Measurements from ENCODE around the gene LRMDA. TPM values are rescaled to one million over a fixed set of nuclear protein-coding genes. Genes with fewer than 3 reads are reported as not detected.
"Not testable (repeated sequence)": the region's sequence is repeated elsewhere in the genome, so short reads cannot be mapped to it uniquely, and the experiment has no call there.

Gene LRMDA
- total RNA-seq, 3 donors from 2014 or later, result 9.4 to 14.9 (median 10.3) TPM

- H3K36me3 ChIP-seq (ENCODE audit: low read depth), result no peaks in the 10 kb centered on the region
- peak in 1 of 3 donors; percentile 68 for DNase-seq
- intact Hi-C loops (cut with DNase I, micrococcal nuclease), result no loop called here
- no peak overlapping the region for H3K4me3 ChIP-seq
- peak; percentile 76 for ATAC-seq
- no peaks in the 10 kb centered on the region for H3K4me1 ChIP-seq (ENCODE audit: low read depth)
- TF ChIP-seq, protein P1, sequence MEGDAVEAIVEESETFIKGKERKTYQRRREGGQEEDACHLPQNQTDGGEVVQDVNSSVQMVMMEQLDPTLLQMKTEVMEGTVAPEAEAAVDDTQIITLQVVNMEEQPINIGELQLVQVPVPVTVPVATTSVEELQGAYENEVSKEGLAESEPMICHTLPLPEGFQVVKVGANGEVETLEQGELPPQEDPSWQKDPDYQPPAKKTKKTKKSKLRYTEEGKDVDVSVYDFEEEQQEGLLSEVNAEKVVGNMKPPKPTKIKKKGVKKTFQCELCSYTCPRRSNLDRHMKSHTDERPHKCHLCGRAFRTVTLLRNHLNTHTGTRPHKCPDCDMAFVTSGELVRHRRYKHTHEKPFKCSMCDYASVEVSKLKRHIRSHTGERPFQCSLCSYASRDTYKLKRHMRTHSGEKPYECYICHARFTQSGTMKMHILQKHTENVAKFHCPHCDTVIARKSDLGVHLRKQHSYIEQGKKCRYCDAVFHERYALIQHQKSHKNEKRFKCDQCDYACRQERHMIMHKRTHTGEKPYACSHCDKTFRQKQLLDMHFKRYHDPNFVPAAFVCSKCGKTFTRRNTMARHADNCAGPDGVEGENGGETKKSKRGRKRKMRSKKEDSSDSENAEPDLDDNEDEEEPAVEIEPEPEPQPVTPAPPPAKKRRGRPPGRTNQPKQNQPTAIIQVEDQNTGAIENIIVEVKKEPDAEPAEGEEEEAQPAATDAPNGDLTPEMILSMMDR (IDR thresholded peaks at IDR 0.05), result no peak
- H3K9me3 ChIP-seq, result no peaks in the 10 kb centered on the region
These were observed 331.0 kb downstream of the LRMDA start for GRCh38 chr10:75762431-75762802.

- intact Hi-C loops (cut with DNase I, micrococcal nuclease), result no loop called here
- ATAC-seq (no peak), DNase-seq (no peak)
- no peaks in the 10 kb centered on the region for H3K4me1 ChIP-seq (ENCODE audit: low read depth)
- no peaks in the 10 kb centered on the region for H3K9me3 ChIP-seq
- no peak overlapping the region for H3K4me3 ChIP-seq
- H3K36me3 ChIP-seq (ENCODE audit: low read depth), result no peaks in the 10 kb centered on the region
- TF ChIP-seq, protein P1 (IDR thresholded peaks at IDR 0.05), result no peak
These were observed 332.2 kb downstream of the LRMDA start for GRCh38 chr10:75763652-75764051.

DNA sequence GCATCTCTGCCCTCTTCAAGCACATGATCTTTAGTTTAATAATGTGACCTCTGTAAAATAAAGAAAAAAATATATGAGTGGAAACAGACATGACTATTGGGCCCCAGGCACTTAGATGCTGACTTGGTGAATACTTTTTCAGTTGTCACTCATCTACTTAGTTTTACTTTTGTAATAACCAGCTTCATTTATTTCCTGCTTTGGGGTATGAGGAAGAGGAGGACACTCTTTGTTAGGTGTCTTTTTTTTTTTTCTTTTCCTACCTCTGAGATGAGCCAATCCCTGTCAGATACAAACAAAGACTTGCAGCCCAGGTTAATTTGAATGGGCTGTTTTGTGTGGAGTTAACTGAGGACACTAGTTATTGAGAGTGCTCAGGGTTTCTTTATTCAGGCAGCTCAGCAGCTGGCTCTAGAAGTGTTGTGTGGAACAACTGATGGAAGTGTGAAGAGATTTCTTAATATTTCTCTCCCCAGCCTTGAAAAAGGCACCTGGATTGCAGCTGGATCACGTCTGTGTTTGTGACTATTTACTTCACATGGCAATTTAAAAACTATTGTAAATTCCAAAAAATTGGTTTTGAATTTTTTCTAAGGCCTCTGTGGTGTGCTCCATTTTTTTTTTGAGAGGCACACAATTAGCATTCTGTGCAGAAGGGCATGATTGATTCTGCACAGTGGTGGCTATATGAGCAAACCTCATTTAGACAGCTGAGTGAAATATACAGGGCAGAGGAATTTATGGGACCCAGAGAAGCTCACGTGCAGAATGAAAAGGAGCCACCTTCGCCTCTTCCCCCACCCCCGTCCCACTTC lies 333.8 kb downstream of the LRMDA start:
- Histone ChIP-seq H3K4me1 (ENCODE audit: low read depth) (no peaks in the 10 kb centered on the region), H3K36me3 (ENCODE audit: low read depth) (no peaks in the 10 kb centered on the region), H3K4me3 (no peak overlapping the region), H3K9me3 (no peaks in the 10 kb centered on the region)
- no peak for ATAC-seq
- intact Hi-C loops (cut with DNase I, micrococcal nuclease), result no loop called here
- TF ChIP-seq, protein P1 (IDR thresholded peaks at IDR 0.05), result no peak
- no peak for DNase-seq

DNA sequence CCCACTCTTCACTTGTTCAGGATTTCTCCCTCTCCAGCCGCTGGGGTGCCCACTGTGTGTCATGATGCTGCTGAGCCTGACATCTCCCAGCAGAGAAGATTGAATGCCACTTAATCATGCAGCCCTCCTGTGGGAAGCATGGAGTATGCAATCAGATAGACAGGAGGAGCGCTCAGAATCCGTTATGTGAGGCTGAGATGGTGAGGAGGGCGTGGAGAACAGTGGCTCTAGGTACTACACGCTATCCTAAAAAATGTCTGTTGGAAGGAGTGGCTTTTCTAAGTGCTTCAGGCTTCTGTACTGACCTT lies 334.3 kb downstream of the LRMDA start:
- Histone ChIP-seq H3K9me3 (no peaks in the 10 kb centered on the region), H3K4me3 (no peak overlapping the region), H3K36me3 (ENCODE audit: low read depth) (no peaks in the 10 kb centered on the region), H3K4me1 (ENCODE audit: low read depth) (no peaks in the 10 kb centered on the region)
- ATAC-seq (no peak), DNase-seq (no peak)
- intact Hi-C loops (cut with DNase I, micrococcal nuclease), result no loop called here
- TF ChIP-seq, protein P1 (IDR thresholded peaks at IDR 0.05), result no peak

DNA sequence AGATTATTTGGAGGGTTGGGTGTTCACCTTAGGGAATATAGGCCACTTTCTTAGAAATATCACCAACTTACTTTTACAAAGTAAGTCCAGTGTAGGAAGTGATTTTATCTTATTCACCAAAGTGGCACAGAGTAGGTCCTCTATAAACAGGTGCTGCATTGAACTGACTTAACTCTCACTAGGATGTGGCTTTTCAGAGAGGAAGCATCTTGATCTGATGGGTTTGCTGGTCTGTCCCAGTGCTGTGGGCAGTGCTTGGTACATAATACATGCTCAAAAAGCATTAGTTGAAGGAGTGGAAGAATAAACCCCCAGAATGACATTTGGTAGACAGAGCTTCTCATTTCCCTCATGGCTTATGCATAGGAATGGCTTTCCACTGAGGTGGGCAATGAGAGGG lies 334.7 kb downstream of the LRMDA start:
- TF ChIP-seq, protein P1 (IDR thresholded peaks at IDR 0.05), result no peak
- intact Hi-C loops (cut with DNase I, micrococcal nuclease), result no loop called here
- Histone ChIP-seq H3K9me3 (no peaks in the 10 kb centered on the region), H3K4me3 (no peak overlapping the region), H3K4me1 (ENCODE audit: low read depth) (no peaks in the 10 kb centered on the region), H3K36me3 (ENCODE audit: low read depth) (no peaks in the 10 kb centered on the region)
- DNase-seq, result no peak
- no peak for ATAC-seq

GRCh38 chr10:75766752-75767151 lies 335.3 kb downstream of the LRMDA start:
- H3K4me1 ChIP-seq (ENCODE audit: low read depth); intact Hi-C loops (cut with DNase I, micrococcal nuclease); H3K9me3 ChIP-seq; H3K4me3 ChIP-seq; H3K36me3 ChIP-seq (ENCODE audit: low read depth); DNase-seq; ATAC-seq: not testable (repeated sequence)

Data from mucosa of descending colon (tissue), 3 donors.